HG03457 (cell line): Measurements from ENCODE around the gene IGFLR1.
"Not testable (repeated sequence)": the region's sequence is repeated elsewhere in the genome, so short reads cannot be mapped to it uniquely, and the experiment has no call there.

Experiments
- ATAC-seq: cut with Tn5 transposase; IDR thresholded peaks from one replicate; pipeline ENCODE4 v1.9.1; 2021; ENCODE audit warnings: moderate number of reproducible peaks; ENCODE audit not compliant: unreplicated experiment

The IGFLR1 gene

DNA sequence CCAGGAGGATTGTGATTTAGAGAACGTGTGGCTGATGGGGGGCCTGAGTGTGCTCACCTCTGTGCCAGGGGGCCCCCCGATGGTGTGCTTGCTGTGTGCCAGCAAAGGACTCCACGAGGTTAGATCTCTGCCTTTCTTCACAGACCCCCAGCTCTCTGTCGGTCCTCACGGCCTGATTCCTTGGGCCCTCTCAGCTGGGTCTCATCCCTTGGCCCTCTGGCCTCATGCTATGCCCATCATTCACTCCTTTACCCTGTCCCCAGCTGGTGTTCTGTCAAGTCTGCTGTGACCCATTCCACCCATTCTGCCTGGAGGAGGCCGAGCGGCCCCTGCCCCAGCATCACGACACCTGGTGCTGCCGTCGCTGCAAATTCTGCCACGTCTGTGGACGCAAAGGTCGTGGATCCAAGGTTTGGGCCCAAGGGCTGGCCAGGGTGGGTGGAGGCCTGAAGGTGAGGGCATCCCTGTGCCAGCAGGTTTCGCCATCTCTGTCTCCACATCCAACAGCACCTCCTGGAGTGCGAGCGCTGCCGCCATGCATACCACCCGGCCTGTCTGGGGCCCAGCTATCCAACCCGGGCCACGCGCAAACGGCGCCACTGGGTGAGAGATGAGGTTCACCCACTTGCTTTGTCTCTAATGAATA, 16.9 kb downstream of the IGFLR1 start:
- no peak for ATAC-seq

DNA sequence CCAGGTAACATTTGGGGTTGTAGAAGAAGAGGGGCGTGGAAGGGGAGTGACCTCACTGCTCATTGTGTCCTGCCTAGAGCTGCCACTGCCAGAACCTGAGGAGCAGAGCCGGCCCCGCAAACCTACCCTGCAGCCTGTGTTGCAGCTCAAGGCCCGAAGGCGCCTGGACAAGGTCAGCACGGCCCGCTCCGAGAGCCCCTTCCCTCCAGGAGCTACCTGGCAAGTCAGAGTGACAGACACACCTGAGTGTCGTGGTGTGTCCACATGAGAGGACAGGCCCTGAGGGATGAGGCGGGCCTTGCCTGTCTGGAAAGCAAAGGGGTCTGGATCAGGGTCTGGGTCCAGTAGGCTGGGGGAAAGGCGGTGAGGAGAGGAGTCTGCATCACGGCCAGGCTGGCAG, 17.7 kb downstream of the IGFLR1 start:
- no peak for ATAC-seq

DNA sequence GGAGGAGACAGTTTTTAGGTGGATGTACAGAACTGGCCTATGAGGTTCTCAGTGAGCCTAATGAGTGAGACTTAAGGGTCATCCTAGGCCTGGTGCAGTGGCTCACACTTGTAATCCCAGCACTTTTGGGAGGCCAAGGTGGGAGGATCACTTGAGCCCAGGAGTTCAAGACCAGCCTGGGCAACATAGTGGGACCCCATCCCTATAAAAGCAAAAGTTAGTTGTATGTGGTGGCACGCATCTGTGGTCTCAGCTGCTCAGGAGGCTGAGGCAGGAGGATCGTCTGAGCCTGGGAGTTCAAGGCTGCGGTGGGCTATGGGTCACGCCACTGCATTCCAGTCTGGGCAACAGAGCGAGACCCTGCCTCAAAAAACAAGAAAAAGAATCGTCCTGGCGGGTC, 18.1 kb downstream of the IGFLR1 start:
- not testable (repeated sequence) for ATAC-seq

DNA sequence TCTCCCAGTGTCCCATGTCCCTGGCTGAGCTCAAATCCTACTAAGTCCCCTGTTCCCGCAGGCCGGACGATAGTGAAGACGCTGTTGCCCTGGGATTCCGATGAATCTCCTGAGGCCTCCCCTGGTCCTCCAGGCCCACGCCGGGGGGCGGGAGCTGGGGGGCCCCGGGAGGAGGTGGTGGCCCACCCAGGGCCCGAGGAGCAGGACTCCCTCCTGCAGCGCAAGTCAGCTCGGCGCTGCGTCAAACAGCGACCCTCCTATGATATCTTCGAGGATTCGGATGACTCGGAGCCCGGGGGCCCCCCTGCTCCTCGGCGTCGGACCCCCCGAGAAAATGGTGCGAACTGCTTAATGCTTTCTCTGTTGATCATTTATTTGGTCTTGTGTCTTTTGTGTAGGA, 18.6 kb downstream of the IGFLR1 start:
- ATAC-seq = no peak

DNA sequence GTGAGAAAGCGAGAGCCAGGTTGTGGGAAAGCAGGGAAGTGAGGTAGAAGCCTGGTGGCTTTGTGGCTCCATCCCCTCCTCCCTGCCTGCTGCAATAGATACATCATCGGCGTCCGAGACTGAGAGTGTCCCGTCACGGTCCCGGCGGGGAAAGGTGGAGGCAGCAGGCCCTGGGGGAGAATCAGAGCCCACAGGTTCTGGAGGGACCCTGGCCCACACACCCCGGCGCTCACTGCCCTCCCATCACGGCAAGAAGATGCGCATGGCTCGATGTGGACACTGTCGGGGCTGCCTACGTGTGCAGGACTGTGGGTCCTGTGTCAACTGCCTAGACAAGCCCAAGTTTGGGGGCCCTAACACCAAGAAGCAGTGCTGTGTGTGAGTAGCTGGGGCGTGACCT, 19.4 kb downstream of the IGFLR1 start:
- no peak for ATAC-seq

DNA sequence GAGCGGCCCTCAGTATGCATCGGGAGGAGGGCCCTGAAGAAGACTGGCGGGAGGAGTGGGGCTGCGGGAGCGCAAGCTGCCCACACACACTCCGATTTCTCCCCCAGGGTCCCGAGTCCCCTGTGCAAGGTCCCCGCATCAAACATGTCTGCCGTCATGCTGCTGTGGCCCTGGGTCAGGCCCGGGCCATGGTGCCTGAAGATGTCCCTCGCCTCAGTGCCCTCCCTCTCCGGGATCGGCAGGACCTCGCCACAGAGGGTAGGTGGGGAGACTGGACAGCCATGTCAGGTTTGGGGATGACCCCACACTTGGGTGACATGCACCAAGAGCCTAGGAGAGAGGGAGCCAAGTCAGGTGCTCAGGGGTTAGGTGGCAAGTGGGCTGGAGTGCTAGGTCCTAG, 19.8 kb downstream of the IGFLR1 start:
- no peak for ATAC-seq

DNA sequence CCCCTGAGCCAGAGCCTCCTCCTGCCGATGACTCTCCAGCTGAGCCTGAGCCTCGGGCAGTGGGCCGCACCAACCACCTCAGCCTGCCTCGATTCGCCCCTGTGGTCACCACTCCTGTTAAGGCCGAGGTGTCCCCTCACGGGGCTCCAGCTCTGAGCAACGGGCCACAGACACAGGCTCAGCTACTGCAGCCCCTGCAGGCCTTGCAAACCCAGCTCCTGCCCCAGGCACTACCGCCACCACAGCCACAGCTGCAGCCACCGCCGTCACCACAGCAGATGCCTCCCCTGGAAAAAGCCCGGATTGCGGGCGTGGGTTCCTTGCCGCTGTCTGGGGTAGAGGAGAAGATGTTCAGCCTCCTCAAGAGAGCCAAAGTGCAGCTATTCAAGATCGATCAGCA, 20.9 kb downstream of the IGFLR1 start:
- ATAC-seq = no peak

DNA sequence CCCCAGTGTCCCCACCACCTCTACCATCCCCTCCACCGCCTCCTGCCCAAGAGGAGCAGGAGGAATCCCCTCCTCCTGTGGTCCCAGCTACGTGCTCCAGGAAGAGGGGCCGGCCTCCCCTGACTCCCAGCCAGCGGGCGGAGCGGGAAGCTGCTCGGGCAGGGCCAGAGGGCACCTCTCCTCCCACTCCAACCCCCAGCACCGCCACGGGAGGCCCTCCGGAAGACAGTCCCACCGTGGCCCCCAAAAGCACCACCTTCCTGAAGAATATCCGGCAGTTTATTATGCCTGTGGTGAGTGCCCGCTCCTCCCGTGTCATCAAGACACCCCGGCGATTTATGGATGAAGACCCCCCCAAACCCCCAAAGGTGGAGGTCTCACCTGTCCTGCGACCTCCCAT, 21.6 kb downstream of the IGFLR1 start:
- ATAC-seq = no peak

DNA sequence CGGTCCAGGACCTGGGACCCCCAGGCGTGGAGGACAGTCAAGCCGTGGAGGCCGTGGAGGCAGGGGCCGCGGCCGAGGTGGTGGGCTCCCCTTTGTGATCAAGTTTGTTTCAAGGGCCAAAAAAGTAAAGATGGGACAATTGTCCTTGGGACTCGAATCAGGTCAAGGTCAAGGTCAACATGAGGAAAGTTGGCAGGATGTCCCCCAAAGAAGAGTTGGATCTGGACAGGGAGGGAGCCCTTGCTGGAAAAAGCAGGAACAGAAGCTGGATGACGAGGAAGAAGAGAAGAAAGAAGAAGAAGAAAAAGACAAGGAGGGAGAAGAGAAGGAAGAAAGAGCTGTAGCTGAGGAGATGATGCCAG, 22.1 kb downstream of the IGFLR1 start:
- no peak for ATAC-seq

DNA sequence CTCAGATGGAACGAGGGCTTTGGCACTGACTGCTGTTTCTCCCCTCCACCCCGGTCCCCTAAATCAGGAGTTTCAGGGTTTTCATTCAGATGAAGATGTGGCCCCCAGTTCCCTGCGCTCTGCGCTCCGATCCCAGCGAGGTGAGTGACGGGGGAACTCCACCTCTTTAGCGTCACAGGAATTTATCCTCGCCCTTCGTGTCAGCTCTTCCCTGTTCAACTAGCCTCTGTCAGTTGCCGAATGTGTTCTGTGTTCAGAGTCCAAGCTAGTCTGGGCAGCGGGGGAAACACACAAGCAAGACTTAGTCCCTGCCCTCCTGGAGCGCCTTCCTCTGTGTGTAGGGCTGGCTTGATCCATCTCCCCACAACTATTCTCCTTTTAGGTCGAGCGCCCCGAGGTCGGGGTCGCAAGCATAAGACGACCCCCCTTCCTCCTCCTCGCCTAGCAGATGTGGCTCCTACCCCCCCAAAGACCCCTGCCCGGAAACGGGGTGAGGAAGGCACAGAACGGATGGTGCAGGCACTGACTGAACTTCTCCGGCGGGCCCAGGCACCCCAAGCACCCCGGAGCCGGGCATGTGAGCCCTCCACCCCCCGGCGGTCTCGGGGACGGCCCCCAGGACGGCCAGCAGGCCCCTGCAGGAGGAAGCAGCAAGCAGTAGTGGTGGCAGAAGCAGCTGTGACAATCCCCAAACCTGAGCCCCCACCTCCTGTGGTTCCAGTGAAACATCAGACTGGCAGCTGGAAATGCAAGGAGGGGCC, 22.7 kb downstream of the IGFLR1 start:
- no peak for ATAC-seq

DNA sequence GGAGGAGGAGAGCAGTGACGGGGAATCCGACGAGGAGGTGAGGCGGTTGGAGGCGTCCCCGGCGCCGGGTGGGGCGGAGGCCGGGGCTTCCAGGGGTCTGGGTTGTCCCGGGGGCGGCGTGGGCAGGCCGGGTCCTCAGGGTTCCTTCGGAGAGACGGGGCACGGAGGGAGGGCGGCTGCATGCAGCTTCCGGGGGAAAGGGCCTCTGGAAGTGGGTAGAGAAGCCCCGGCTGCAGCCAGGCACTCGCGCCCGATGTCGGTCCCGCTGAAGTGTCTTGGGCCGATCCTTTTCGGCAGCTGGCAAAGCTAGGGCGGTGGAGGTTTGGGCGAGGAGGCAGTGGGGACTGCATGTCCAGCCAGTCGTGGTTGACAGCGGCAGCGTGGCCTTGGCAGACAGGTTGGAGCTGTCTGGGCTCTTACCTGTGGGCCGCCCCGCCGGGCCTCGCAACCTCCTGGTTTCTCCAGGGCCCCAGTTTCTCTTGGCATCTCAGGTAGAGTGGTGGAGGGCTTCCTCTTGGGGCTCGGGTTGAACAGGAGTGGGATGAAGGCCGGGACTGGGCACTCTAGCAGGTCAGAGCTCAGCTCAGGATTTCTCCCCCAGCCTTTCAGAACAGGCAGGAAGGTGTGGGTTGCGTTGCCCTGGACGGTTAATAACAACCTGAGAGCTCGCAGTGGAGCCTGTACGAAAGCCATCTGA, 23.8 kb downstream of the IGFLR1 start:
- ATAC-seq = no peak

DNA sequence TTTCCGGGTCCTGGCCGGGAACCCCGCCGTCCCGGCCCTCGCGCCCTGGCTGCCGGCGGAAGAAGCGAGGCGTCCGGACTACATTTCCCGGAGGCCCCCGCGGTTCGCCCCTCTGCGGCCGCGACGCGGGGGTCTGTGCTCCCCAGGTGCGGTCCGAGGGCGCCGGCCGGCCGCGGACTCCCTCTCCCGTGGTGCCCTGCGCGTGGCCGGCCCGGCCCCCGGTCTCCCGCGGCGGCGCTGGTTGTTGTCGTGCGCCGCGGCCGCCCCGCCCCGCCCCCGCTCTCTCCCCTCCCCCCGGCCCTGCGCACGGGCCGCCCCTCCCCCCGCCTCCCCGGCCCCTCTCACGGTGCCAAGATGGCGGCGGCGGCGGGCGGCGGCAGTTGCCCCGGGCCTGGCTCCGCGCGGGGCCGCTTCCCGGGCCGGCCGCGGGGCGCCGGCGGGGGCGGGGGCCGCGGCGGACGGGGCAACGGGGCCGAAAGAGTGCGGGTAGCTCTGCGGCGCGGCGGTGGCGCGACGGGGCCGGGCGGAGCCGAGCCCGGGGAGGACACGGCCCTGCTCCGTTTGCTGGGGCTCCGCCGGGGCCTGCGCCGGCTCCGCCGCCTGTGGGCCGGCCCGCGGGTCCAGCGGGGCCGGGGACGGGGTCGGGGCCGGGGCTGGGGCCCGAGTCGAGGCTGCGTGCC, 24.4 kb downstream of the IGFLR1 start, which contains the start of gene KMT2B:
Gene KMT2B (plus strand): TSS at position 339 of the 680 bp plus-strand sequence. CDS start 16 bp downstream, at position 355.
- ATAC-seq = no peak

DNA sequence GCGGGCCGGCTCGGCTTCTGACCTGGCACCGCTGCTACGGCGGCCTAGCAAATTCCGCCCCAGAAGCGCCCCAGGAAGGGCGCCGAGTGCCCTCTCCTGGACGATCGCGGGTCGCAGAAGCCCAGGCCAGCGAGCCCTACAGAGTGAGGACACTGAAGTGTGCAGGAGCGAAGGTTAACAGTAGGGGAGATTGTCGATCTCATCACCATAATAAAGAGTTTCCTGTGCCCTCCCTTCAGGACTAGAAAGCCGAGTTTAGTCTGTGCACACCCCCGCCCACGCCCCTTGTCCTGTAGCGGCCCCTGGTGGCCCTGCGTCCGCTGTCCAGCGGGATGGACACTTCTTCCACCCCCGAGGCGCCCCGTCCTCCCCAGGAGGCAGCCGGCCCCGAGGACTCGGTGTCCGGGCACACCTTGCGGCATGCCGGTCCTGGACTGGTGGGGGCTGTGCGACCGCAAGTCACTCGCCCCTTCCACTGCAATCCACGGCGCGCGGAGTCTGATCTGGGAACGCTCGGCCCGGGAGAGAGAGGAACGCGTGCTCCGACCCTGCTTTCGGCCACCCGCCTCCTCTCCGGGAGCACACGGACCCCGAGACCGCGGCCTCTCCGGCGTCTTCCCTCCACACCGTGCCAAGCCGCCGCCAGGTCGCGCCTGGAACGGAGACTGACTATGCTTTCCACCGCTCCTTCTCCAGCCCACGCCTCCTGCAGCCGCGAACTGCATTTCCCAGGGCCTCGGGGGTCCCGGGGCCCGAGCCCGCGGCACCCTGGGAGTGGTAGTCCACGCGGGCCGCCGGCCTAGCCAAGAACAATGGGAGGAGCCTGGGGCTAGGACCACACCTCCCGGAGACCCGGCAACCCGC, 25.2 kb downstream of the IGFLR1 start:
- peak; percentile 55 for ATAC-seq

DNA sequence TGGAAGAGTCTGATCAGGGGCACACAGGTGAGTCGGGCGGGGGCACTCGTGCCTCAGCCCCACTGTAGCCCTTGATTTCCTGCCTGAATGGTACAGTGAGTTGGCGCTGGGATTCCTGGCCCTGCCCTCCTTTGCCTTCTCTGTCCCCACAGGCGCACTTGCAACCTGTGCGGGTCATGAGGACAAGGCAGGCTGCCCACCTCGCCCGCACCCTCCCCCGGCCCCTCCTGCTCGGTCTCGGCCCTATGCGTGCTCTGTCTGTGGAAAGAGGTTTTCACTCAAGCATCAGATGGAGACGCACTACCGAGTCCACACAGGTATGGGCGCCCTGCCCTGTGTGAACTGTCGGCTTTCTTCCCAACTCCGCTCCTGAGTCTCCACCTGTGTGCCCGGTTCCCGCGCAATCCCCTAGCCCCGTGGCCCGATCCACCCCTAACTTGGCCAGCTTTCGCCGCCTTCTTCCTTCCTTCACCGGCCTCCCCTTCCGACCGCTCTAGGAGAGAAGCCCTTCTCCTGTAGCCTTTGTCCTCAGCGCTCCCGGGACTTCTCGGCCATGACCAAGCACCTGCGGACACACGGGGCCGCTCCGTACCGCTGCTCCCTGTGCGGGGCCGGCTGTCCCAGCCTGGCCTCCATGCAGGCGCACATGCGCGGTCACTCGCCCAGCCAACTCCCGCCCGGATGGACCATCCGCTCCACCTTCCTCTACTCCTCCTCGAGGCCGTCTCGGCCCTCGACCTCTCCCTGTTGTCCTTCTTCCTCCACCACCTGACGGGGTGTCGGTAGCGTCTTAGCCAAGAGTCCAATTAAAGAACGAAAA, 26.1 kb downstream of the IGFLR1 start:
- ATAC-seq = peak; percentile 3

DNA sequence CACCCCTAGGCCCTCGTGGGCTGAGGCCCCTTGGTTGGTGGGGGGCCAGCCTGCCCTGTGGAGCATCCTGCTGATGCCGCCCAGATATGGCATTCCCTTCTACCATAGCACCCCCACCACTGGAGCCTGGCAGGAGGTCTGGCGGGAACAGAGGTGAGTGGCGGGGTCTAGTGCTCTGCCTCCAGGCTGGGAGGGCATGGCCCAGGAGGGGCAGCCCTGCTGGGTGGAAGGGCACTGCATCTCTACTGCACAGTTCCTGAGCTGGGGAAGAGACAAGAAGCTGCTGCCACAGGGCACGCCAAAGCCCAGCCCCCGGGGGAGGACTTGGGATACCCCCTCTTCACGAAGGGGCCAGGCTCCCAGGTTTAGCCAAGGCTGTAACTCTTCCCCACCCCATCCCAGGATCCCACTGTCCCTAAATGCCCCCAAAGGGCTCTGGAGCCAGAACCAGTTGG, 26.9 kb downstream of the IGFLR1 start:
- ATAC-seq = no peak

DNA sequence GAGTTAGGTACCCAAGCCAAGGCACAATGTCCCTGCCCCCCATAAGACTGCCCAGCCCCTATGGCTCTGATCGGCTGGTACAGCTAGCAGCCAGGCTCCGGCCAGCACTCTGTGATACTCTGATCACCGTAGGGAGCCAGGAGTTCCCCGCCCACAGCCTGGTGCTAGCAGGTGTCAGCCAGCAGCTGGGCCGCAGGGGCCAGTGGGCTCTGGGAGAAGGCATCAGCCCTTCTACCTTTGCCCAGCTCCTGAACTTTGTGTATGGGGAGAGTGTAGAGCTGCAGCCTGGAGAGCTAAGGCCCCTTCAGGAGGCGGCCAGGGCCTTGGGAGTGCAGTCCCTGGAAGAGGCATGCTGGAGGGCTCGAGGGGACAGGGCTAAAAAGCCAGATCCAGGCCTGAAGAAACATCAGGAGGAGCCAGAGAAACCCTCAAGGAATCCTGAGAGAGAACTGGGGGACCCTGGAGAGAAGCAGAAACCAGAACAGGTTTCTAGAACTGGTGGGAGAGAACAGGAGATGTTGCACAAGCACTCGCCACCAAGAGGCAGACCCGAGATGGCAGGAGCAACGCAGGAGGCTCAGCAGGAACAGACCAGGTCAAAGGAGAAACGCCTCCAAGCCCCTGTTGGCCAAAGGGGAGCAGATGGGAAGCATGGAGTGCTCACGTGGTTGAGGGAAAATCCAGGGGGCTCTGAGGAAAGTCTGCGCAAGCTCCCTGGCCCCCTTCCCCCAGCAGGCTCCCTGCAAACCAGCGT, 27.5 kb downstream of the IGFLR1 start:
- ATAC-seq = no peak

DNA sequence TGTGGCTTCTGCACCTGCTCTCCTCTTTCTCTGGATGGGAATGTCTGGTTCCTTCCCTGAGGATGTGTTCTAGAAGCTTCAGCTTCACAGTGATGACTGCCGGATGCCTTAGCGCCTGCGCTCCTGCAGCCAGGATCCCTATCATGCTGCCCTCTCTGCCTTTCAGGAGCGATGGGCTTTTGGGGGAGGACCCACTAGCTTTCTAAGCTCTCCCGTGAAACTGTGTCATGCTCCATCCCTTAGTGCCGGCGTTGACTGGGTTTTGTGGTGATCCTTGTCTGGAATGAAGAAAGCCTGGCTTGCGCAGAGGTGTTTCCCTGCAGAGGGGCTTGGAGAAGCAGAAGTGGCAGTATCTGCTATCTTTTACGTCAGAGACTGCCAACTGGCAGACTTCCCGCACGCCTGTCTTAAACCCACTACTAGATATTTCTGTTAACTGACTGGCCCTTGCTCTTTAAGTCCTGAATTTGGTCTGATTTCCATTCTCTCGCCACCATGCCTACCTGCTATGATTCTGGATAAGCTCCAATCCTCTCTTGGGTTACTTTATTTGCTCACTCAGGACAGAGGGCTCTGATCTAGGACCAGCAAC, 28.3 kb downstream of the IGFLR1 start:
- no peak for ATAC-seq

DNA sequence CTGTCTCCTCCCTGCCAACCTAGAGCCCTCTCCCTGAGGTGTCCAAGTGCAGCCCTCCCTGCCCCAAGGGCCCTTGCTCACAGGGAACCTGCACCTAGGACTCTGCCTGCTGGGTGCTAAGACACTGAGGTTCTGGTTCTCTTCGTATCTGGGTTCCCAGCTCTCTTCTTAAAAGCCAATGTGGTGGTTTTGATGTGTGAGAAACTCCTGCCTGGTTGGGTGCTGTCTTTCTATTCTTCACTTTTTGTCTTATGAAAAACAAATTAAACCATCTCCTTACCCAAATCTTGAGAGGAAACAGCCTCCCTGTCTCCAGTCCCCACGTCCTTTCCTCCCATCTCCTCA, 28.8 kb downstream of the IGFLR1 start:
- no peak for ATAC-seq
